Fibroblast of skin of left quadriceps (primary cell): ENCODE measurements around the gene GAS7.
"Not testable (repeated sequence)": the region's sequence is repeated elsewhere in the genome, so short reads cannot be mapped to it uniquely, and the experiment has no call there.

Source experiments
- DNase-seq, 2 experiments: peaks; one replicate each; pipeline ENCODE4 v3.0.0-alpha.2; 2013; ENCODE audit warnings: low read depth in 2 of 2

GAS7 gene

DNA sequence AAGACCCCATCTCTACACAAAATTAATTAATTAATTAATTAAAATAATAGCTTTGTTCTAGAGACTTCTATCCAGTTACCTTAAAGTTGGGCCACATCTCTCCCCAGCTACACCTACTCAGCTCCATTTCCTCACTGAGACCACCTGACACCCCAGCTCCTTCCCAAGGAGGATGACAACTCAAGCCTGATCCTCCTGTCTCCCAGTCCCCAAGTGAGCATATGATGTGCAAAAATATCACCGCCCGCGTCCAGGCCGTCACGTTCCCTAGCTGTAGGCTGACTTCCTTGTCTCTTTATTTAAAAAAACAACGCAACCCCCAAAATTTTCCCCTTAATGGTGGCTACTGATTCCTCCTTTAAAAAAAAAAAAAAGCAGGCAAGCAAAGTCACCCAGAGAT, 173.2 kb downstream of the GAS7 start:
- no peak for DNase-seq

DNA sequence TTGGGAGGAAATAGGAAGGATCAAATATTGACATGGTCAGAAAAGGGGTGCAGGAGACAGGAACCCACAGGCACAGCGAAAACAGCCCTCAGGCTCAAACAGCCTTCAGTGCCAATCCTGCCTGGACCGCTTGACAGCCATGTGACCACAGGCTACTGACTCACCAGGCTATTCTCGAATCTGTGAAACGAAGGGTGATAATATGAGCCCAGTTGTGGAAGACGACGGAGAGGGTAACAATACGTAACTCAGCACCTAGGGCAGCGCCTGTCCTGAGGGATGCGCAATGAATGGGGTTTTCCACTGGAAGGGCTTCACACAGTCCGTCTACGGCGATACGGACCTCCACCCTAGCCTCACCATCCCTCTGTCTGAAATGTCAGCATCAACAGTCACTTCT, 176.0 kb downstream of the GAS7 start:
- no peak for DNase-seq

DNA sequence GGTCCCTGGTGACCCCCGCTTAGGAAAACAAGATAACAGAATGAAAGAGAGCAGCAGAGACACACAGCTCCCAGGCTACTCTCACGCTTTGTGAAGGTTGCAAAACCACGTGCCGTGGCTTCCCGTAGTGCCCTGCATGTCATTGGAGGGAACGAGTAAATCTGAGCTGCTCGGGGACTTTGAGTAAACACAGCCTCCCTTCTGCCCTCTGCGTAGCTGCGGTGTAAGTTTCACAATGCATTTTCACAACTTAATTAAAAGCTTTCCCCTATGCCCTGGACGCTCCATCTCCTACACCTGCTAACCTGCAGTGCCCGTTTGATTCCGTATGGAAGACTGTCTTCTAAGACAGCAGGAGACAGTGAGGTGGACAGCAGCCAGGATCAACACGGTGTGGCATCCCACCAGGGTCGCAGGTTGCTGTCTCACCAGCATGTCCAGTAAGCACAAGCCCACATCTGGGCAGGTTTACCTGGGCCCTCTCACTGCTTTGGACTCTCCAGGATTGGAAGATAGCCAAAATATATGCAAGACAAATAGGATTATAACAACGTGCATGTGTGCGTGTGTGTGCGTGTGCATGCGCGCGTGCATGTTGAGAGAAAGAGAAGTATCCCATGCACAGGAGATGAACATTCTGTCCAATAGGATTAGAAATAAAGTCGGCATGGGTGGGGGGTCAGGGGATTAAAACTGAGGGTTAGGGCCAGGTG, 177.0 kb downstream of the GAS7 start:
- DNase-seq, result no peak

DNA sequence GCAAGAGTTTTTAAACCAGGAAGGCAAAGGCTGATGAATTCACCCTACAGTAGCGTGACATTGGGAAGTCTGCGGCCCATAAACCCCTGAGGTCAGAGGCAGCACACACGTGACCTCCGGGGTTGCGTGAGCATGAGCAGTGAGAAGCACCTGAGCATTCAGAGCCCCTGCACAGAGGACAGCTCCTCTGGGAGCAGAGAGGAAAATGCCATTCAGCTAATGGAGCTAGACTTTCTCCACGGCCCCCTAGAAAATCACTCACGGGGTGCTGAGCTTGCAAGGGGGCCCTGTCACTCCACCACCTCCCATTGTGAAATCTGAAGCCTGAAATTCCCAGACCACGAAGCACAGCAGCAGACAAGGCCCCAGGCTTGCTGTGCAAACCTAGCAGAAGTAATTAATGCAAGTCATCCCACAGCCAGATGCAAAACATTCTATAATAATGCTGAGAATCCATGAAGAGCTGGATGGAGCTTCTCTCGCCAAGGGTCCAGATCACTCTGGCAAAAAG, 178.4 kb downstream of the GAS7 start:
- DNase-seq, result no peak

DNA sequence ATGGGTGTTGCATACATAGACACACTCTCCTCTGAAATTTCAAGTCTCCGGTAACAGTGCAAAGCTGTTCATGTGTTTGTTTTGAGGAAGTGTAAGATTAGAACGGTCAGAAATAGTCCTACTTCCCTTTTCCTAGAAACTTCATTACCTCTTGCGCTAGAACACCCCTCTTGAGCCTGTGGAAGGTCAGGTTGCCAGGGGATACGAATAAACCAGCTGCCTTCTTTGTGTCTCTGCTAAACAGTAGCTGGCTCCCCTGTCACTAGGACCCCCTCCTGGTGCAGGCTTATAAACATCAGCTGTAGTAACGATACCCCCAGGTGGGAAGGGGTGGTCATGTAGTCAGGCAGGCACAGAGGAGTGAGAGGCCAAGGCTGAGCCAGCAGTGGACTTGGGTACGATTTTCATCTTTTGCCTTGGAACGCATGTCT, 179.9 kb downstream of the GAS7 start:
- DNase-seq, result no peak

DNA sequence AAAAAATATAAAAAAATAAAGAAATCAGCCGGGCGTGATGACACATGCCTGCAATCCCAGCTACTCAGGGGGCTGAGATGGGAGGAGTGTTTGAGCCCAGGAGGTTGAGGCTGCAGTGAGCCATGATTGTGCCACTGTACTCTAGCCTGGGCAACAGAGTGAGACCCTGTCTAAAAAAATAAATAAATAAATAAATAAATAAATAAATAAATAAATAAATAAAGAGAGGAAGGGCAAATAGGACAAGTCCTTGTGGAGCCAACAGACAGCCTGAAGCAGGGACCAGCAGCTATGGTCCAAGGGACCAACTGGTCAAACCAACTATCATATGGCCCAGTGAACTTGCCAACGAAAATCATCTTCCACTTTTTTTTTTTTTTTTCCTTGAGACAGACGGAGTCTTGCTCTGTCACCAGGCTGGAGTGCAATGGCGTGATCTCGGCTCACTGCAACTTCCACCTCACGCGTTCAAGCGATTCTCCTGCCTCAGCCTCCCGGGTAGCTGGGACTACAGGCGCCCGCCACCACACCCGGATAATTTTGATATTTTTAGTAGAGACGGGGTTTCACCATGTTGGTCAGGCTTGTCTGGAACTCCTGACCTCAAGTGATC, 181.3 kb downstream of the GAS7 start:
- not testable (repeated sequence) for DNase-seq

DNA sequence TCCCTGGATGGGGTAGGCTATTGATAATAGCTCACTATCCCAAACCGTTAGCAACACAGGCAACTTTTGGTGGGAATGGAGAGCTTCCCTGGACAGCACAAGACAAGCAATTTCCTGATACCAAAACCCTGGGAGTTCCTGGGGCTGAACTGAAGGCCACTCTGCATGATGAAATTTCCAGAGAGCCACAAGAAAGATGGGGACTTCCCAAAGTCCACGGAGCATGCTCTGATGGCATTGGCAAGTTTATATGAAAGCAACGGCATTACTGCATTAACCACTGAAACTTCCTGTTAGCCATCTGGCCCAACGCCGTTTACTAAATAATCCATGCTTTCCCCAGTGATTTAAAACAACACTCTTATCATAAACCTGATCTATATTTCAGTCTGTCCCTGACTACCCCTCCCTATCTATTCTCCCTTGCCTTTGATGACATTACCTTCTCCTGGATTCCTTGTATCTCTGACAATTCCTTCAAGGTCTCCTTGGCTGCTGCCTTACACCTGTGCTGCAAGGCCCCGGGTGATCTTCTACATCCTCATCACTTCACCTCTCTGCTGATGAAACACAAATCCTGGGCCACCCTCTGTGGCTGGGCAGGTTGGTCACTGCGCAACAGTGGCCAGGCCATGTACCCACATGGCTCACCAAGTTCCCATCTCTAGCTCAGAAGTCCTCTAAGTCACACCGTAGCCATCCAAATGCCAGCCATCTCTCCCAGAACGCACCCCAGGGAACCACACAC, 184.9 kb downstream of the GAS7 start:
- no peak for DNase-seq

DNA sequence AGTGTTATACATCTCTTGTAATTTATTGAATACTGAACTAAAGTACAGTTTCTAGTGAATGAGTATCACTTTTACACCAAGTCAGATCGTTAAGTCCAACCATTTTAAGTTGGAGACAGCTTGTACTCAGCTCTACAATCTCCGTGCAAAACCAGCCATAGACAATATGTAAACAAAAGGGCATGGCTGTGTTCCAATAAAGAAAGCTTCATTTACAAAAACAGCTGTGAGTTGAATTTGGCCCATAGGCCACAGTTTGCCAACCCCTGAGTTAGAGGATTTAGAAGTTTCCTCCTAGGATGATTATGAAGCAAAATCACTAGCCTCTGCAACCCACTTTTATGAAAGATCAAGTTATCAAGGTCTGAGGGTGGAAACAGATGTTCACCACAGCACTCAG, 187.7 kb downstream of the GAS7 start:
- DNase-seq, result no peak

DNA sequence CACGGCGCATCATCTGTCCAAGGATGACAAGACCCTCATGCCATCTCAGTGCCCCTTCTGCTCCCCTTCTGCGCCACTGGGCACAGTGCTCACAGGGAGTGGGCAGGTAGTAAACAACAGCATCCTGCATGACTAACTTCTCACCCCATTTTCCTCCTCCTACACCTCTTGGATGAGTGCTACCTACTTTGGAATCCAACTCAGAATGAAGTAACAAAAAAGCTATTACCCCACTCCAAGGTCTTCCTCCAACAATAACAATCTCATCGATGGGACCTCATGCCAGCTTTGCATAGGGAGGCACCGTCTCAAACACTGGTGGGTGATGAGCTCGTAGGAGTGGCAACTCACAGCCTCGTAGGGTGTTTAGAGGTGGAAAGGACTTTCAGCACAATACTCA, 194.7 kb downstream of the GAS7 start:
- no peak for DNase-seq

DNA sequence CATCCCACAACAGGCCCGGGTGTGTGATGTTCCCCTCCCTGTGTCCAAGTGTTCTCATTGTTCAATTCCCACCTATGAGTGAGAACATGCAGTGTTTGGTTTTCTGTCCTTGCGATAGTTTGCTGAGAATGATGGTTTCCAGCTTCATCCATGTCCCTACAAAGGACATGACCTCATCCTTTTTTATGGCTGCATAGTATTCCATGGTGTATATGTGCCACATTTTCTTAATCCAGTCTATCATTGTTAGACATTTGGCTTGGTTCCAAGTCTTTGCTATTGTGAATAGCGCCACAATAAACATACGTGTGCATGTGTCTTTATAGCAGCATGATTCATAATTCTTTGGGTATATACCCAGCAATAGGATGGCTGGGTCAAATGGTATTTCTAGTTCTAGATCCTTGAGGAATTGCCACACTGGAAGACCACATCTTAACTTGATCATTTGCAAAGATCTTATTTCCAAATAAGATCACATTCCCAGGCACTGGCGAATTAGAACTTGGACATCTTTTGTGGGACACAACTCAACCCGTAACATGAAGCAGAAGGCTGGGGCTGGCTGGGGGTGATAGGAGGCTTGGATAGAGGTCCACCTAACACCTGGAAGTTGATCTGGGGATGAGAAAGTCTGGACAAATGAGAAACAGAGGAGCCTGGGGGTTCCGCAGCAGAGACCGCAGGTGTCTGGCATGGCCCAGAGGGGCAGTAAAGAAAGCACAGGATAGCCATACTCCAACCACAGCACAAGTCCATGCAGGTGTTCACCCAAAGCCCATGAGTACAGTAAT, 195.6 kb downstream of the GAS7 start:
- not testable (repeated sequence) for DNase-seq

DNA sequence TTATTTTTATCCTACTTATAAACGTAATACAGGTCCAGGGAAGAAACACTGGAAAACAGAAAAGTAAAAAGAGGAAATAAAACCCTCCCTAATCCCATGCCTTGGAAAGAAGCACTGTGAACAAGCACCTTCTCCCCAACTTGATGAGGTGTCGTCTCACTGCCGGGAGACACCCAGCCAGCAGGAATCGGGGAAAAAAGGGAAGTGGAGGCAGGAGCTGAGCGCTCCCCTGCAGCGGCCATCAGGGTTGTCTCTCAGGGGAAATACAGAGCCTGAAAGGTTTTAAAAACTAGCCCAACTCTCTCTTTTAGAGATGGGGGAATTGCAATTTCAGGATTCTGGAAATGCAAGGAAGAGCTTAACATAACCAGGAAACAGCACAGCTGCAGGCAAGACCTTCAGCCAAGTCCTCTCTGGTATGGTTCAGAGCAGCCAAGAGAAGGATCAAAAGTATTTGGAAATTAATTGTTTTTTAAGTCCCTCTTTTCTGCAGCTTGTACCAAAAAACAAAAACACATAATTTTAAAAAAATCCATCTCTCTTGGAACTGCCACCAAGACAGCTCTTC, 197.0 kb downstream of the GAS7 start:
- DNase-seq, result no peak

DNA sequence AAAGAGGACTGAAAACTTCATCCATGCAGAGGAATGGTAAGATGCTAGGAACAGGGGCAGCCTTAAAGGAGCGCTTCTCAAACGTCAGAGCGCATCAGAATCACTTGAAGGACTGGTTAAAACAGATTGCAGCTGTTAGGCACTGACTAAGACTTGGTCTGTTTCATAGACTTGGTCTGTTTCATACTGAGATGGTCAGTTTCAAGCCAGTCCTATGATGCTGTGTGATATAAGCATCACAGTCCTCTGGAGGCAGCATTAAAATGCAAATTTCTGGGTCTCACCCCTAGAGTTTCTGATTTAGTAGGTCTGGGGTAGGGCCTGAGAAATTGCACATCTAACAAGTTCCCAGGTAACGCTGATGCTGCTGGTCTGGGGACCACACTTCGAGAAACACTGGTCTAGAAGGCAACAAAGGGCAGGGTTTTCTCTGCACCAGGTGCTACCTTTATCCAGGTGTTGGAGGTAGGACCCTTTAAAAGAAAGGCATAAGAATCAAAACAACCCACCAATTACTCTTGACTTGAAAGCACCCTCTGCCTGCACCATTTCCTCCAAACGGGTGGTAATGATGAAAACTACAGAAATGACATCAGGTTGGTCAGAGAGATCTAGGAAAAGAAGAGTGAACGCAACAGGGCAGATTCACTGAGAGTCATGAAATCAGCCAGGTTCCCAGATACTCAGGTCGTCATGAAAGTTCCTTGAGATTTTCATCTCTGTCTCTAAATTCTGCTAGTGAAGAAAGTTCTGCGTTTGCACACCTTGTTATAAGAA, 198.3 kb downstream of the GAS7 start:
- DNase-seq, result no peak

DNA sequence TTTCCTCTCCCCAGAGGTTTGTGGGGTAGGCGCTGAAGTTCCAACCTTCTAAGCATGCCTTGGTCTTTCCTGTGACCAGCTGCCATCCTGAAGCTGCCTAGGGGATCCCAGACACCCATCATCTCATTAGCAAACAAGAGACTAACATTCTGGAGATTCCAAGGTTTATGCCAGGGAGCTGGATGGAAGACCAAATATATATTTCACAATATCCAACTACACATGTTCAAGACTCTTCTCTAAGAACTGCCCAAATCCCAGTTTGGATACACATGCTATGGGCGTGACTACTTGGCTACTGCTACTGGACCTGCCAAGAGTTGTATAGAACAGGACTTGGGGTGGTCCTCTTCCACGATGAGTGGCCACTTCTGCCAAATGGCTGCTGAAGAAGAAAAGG, 200.3 kb downstream of the GAS7 start:
- no peak for DNase-seq

DNA sequence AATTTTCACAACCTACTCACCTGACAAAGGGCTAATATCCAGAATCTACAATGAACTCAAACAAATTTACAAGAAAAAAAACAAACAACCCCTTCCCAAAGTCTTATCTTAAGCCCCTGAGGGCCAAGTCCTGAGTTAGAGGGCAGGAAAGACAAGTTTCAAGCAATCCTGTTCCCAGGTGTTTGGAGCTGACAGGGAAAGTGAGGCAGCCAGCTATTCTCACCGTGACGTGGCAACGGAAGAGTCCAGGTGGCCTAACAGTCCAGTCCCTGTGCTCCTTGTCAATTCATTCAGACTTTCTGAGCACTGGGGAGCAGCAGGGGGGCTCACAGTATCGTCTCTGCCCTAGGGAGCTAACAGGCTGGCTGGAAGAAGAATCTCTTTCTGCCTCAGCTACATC, 203.6 kb downstream of the GAS7 start:
- no peak for DNase-seq

DNA sequence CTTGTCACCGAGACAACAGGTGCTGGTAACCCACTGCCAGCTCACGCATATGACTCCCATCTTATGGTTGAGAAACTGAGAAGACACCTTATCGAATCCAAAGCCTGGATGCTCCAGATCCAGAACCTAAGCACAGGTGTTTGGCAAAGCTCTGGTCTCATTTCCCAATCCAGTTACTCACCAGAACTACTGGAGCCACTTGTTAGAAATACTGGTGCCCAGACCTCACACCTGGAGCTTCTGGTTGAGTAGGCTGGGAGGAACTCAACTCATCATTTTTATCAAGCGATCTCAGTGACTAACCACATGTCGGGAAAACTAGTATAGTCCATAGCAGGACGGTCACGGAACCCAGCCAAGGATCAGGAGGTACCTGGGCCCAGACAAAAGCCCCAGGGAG, 206.6 kb downstream of the GAS7 start:
- no peak for DNase-seq

DNA sequence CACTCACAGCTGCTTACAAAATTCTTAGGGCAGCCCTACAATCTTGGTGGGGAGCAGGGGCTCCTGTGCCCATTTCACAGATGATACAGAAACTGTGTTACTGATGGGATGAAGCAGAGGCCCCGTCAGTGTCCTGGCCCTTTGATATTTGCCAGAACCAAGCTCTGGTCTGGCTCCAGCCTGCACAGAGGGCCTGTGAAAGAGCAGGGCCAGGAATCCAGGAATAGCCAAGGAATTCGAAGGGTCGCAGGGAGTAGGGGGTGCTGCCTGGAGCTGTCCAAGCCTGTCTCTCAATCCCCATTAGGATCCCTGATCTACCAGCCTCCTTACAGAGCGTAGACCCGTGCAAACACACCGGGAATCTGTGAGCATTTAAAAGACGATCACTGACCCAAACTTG, 207.1 kb downstream of the GAS7 start:
- DNase-seq, result no peak

DNA sequence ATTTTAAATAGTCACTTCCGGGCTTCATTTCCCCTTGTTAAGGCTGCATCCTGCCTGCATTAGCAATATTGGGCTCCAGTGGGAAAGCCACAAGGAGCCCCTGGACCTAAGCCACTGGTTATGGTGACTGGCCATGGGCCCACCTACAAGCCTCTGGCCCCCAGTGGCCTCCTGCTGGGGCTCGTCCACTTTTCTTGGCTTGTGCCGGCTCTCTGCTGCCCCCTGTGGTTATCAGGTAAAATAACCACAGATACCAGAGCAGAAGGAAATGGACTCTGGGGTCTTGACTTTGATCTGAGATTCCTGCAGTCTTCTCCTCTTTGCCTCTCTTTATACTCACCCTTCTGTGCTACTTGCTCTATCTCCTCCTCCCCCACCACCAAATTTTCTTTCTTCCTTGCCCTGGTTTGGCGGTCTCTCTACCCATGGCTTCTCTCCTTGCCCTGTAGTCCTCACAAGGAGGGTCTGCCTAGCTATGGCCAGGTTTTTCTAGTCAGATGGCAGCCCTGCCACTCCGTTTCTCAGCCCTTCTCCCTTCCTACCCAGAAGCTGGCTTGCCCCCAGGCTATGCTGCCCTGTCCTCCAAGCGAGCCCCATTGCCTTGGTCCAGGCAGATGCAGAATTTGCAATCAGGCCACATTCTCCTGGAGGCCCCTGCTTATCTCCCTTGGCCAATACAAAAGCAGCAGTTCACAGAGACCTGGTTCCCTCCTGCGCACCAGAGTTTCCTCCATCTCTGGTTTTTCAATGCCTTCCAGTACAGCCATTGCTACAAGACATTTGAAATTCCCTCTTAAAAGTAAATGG, 210.4 kb downstream of the GAS7 start:
- no peak for DNase-seq

DNA sequence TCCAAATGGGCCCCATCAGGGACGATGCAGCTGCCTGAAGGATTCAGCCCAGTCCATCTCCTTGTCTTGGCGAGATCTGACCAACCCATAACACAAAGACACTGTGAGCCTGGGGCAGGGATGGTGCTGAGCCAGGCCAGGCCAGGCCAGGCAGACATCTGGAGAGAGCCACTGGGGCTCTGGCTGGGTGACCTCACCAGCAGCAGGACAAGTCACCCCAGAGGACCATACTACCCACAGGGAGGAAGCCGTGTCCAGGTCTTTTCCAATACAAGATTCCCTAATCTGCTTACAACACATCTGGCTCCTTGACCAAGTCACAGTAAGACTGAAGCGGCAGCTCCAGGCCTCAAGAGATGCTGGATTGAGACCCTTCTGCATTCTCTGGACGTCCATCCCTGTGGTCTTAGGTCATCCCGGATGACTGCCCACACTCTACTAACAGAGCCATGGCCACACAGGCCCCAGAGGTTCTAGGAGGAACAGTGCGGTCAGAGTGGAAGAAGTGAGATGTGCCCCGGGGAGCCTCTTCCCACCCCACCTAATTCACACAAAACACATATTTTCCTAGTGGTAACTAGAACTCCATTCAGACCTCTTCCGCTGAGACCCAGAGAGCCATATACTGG, 211.5 kb downstream of the GAS7 start:
- no peak for DNase-seq

DNA sequence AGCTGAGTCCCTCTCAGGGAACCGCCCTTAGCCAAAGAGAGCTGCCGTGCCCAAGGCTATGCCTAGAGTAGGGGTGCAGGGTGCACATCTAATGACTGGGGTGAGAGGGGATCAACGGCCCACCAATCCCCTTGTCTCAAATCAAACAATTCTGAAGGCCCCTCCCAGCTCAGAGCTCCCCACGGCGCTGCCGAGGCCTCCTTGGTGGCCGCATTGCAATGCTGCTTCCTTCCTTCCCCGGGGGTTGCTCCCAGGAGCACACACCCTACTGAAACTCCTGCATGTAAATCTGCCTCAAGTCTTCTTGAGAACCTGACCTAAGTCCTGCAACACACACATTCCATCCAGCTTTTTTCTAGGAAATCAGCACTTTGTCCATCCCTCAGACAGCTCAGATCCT, 212.8 kb downstream of the GAS7 start:
- no peak for DNase-seq

DNA sequence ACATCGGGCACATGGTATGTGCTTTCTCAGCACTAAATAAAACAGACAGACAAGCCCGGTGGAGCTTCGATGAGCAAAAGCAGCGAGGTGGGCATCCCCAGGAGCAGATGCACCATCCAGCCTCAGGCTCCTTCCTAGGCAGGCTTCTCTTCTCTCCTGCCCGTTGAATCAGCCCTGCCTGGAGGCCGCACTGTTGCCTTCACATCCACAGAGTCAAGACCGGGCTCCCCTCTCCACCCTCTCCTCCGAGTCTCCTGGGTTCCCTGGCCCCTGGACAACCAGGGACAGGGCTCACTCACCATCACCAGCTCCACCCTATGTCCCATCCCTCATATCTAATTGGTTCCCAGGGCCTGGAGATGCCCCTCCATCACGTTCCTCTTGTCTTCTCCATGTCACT, 213.6 kb downstream of the GAS7 start:
- DNase-seq, result no peak
